ENCODE results near the gene MRC1.

MRC1 gene

DNA sequence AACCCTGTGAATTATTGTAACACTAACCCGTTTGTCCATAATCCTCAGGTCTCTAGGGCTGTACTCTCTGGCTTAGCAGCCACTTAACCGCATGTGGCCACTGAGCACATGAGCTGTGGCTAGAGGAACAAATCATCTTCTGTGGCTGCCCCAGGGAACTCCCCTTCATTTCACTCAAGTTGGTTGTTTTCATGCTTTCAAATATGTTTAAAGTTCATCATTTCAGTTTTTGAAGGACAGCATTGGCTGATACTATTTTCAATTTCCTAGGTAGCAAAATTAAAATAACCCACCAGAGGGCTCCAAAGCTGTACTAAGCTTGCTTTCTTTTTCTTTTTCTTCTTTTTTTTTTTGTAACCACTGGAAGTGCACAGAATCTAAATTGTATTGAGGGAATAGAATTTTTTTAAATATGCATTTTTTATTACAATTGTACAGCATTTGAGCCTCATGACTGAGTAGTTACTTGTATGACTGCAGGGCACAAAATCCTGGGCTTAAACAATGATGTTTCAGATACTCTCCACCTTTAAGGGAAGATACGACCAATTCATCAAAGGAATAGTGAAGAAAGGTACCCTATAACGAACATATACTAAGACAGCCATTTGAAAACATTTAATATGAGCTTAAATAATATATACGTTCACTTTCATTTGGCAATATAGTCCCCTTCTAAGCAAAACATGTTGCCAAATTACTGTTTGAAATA, 38.6 kb downstream of the MRC1 start:
- no peak for DNase-seq (ENCODE audit: low read depth)

DNA sequence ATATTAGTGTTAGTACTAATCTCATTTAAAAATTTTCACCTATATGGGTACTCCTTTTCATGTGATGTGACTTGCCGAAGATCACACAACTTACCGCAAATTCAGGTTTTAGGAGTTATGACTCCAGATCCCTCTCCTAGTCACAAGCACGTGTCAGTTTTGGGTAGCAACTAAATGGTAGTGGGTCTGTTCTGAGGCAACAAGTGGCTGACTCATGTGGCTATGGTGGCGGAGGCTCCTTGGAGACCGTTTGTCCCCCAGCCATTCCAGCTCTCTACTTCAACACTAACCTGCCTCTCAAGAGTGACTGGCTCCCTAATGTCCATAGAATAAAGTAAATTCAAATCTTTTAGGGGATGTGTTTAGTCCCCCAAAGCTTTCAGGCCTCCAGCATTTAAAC, 39.5 kb downstream of the MRC1 start:
- DNase-seq (ENCODE audit: low read depth) = no peak

DNA sequence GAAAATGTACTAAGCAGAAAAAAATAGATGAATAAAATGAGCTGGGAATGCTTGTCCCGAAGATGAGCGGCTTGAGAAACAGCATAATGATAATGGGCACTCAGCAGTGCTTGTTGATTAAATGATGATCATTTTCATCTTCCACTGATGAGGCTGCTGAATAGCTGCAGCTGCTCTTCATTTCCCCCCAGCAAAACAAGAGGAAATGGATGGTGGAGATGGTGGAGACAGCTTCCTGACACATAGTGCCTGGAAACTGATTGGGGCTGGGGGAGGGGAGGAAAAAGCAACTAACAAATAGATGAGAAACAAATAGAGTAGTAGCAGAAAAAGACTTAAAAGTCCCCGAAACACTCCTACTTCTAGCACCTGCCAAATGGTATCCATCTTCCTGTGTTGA, 41.4 kb downstream of the MRC1 start:
- no peak for DNase-seq (ENCODE audit: low read depth)

DNA sequence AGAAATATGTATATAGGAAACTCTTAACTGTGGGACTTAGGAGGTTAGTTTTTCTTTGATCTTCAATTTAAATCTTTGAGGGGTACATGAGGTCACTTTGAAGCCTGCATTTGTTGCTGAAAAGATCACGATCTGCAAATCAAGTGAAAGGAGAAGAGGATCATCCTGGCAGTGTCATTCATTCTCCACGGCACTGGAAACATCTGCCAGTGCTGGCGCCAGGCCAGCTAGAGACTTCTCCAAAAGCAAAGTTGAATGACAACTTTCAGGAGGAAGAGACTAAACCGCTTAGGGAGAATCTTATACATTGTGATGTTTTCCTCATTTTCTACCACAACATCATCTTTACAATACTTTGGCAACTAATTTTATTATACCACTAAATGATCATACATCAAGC, 42.5 kb downstream of the MRC1 start:
- DNase-seq (ENCODE audit: low read depth) = no peak

DNA sequence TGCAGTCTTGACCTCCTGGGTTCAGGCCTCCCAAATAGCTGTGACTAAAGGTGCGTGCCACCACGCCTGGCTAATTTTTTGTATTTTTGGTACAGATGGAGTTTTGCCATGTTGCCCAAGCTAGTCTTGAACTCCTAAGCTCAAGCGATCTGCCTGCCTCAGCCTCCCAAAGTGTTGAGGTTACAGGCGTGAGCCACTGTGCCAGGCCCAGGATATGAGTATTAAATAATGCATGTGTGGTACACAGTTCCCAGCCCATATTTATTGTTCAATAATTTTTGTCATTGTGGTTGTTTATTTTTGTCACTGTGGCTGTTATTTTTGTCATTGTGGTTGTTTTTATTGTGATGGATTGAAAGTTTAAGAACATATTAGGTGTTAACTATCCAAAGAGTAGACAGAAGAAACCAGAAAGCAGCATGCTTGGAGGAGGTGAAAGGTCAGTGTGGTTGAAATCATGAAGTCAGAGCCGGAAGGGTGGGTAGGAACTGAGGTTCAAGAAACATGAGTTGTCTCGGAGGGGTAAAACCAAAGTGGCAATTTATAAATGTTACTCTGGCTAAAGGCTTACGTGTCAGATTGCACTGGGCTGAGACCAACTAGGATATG, 45.0 kb downstream of the MRC1 start:
- no peak for DNase-seq (ENCODE audit: low read depth)

DNA sequence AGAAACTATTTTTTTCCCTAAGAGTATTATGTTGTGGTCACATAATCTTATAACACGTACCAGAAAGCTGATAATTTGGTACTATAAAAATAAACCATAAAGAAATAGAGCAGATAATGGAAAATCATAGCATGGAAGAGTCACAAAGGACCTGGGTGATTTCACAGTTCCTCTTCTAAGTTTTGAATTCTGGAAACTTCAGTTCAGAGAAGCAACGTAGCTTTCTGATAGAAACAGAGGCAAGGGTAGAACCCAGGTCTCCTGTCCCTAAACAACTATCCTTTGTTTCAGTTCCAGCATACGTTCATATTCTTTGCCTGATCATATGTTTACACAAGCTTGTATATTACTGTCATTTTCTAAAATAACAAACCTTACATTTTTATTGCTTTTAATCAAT, 47.9 kb downstream of the MRC1 start:
- DNase-seq (ENCODE audit: low read depth) = no peak

DNA sequence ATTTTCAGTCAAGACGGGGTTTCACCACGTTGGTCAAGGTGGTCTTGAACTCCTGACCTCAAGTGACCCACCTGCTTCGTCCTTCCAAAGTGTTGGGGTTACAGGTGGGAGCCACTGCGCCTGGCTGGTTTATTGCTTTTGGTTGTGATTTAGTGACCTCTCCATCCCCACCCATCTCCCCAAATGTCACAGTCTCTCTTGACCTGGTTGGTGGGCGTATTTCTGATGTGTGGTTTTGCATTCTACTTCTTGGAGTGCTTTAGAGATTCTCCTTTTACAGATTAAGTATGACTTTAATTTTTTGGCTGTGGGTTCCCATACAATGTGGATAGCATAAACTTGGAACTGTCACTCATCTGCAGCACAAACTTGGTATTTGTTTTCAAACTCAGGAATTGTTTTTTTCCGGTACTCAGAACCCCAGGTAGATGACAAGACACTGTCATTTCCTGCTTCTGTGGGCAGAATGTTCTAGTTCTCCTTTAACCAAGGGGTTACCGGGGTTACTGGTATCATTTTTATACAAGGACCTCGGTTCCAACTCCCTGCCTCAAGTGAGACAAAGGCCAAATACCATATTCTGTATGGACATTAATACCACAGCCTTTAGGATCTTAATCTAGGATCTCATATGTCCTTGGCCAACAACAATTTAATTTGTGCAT, 50.5 kb downstream of the MRC1 start:
- no peak for DNase-seq (ENCODE audit: low read depth)

DNA sequence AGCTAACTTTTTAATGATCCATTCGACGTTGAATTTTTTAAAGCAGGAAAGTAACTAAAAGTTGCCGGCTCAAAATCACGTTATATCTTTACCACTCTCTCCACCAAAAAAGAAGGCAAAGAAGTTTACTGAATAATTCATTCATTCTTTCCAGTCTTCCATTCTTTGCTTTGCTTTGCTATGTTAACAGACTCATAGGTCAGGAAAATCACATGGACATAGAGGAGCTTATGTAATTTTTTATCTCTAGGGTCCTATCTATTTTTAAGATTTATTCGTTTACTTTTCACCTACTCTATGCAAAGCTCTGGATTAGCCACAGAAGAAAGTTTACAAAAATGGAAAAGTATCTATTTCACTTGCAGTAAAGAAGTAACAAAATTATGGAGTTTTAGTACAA, 52.6 kb downstream of the MRC1 start:
- DNase-seq (ENCODE audit: low read depth) = no peak

DNA sequence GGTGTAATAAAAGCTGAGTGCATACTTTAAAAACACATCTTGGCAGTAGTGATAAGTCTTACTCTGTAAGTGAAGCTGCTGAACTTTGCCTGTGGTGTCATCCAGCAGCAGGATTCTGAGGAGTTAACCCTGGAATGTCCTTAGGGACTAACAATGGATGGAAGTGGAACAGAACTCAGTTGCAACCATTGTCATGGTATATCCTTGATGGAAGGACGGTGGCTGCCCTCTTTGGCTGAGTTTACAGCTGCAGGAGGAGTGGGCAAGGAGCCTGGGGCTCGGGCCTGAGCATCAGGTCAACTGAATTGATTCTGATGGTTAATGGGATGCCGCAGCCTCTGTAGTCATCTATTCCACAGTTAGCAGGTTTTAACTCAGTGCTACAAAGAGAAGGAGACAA, 56.2 kb downstream of the MRC1 start:
- no peak for DNase-seq (ENCODE audit: low read depth)

DNA sequence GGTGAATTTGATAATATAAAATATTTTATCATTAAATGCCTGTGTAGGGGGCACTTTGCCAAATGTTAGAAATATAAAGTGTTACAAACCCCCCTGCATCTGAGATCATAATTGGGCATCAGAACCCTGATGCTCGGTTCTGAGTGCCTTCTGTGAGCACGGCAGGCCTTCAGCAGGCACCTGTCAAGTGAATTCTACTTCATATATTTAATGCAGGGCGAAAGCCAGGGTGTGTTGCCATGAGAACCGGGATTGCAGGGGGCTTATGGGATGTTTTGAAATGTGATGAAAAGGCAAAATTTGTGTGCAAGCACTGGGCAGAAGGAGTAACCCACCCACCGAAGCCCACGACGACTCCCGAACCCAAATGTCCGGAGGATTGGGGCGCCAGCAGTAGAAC, 57.2 kb downstream of the MRC1 start:
- no peak for DNase-seq (ENCODE audit: low read depth)

DNA sequence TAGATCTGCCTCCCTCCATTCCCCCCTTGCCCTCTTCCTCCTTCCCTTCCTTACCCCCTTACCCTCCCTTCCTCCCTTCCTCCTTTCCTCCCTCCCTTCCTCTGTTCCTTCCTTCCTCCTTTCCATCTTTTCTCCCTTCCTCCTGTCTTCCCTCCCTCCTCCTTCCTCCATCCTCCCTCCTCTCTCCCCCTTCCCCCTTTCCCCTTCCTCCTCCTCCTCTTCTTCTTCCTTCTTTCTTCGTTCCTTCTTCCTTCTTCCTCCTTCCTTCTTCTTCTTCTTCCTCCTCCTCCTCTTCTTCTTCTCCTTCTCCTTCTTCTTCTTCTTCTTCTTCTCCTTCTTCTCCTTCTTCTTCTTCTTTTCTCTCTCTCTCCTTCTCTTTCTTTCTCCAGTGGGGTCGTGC, 57.9 kb downstream of the MRC1 start:
- no peak for DNase-seq (ENCODE audit: low read depth)

DNA sequence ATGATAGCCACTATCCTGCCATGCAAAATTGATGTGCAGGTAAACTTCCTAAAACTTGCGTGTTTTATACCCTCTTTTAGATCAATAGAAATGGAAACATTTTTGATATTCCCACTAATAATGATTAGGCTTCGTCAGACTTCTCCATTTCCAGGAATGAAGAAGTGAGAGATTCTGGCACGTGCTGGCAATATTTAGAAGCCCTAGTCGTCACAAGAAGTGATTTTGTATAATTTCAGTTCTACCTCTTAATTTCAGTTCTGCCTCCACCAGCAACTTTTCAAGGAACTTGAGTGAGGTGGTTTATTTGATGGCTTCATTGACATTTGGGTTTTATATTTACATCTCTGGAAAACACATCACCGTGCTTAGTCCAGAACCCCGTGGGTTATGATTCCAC, 61.9 kb downstream of the MRC1 start:
- DNase-seq (ENCODE audit: low read depth) = no peak

DNA sequence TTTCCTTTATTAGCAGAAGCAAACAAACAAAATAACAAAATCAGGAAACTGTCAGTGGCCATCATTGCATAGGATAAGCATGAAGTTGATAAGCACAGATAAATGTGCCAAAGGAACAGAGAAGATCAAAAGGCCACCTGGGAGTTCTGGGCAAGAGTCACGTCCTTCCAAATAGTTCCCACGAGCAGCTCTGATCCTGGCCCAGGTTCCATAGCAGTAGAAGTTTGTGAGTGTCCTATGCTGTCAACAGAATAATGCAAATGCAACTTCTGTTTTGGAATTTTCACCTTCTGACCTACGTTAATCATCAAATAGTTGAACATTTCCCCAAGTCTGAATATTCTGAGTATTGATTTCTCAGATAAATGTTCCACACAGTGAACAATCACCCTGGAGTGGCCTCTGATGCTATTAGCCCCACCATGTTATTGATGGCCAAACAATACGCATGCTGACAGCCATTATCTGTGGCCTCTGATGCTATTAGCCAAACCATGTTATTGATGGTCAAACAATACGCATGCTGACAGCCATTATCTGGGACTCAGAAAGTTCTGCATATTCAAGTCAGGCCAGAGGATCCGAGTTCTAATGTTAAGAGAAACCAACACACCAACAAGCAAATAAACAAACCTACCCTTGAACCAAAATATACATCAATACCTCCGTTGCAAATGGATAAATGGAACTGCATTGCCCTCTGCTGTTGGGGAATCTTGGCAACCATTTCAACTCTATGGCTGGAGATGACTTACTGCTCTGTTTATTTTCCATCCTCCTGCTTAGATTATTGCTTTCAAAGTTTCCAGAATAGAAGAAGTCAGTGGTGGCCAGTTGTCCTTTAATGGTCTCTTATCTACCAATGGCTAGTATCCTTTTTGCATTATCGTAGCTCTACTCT, 63.3 kb downstream of the MRC1 start:
- DNase-seq (ENCODE audit: low read depth) = no peak

DNA sequence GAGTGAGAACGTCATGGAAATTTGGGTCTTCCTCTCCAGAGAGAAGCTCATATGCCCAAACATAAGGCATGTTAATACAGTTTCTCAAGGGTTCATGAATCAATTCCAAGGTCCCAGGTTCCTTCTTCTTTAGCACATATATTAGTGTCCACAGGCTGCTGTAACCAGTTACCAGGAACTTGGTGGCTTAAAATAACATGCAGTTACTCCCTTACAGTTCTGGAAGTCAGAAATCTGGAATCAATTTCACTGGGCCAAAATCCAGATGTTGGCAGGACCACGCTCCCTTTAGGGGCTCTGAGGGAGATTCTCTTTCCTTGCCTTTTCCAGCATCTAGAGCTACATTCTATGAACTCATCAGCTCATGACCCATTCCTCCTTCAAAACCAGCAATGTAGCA, 64.8 kb downstream of the MRC1 start:
- DNase-seq (ENCODE audit: low read depth) = no peak

DNA sequence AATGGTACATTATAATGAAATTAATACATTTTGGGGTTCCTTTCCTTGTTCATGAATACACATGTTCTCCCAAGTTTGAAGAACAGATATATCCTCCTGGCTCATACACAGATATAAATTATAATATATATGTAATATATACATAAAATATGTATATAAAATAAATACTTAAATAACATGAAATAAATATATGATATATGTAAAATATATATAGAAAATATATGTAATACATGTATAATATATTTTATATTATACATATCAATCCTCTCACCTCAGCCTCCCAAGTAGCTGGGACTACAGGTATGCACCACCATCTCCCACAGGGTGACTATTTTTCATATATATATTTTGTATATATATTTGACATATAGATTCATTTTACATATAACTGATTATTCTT, 68.0 kb downstream of the MRC1 start:
- DNase-seq (ENCODE audit: low read depth) = no peak

DNA sequence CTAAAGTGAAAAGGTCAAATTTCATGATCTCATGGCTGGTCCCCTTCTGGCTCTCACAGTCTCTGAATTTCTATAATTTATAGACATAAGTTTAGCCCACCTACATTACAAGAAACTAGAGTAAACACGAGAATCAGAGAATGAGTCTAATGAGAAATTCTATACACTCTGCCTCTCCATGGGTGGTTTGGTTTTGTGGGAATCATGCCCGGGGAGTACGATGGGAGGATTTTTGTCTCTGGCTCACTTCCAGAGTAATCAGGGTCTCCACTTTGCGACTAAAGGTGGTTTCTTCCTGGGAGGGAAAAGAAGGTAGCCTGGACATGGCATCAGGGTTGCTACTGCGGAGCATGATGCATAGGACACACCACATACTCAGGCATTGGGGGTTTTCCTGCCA, 69.7 kb downstream of the MRC1 start:
- no peak for DNase-seq (ENCODE audit: low read depth)

DNA sequence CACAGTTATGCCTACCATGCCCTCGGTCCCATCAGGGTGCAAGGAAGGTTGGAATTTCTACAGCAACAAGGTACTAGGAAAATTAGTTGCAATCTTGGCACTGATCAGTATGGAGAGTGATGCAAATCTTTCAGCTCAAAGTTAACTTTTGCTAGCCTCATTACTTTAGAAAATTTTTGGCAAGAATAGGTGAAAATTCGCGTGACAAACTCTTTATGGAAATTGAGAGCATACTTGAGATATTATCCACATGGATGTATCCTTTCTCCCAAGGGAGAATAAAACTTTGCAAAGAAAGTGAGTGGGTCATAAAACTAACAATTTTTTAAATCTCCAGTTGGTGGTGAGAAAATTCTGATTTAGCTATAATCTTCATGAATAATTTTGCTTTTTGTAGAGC, 71.5 kb downstream of the MRC1 start:
- DNase-seq (ENCODE audit: low read depth) = no peak

DNA sequence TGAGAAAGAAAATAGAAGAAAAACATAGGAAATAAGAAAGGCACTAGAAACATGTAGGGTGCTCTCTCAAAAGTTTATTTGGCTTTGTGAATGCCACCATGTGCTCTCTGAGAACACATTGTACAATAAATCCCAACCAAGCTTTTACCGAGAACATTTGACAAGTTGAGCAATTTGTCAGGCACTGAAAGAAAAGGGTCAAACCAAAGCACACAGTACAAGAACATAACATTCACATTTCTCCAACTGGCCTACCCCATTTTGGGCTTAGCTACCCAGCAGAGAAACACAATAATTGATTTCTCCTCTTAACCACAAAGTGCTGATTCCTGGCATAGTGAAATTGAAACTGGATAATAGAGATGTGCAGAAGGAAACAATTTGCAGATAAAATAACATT, 73.4 kb downstream of the MRC1 start:
- DNase-seq (ENCODE audit: low read depth) = no peak

DNA sequence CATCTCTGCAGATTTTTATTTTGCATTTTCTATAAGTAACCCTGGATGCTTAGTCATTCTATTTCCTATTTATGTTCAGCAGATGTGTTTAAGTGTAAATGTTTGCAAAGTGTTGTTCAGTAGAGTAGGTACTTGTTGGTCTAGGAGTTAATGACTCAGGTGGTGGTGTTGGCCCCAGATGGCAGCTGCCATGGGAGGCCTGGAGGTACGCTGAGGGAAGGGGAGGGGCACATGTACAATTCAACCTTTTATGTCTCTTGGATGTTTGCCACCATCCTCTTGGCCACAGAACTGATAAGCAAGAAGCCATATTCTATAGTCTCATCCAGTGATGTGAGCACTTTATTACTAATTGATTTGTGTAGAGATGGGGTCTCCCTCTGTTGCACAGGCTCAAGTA, 74.5 kb downstream of the MRC1 start:
- no peak for DNase-seq (ENCODE audit: low read depth)

DNA sequence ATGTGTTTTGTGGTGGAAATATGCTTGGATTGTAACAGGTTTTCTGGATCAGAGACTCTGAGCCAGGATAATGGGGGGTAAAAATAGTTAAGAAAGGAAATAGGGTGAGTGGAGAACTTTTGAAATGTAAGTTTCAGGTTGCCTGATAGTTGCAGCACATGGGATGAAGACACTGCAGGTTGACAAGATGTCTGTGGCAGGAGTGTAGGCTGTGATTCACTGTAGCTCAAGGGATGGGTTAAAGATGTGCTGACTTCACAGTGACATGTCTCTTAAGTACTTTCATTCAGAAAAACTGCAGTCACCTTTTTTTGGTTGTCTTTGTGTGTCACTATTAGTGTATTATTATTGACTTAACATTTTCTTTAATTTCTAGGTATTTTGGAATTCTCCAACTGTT, 79.0 kb downstream of the MRC1 start:
- DNase-seq (ENCODE audit: low read depth) = no peak

DNA sequence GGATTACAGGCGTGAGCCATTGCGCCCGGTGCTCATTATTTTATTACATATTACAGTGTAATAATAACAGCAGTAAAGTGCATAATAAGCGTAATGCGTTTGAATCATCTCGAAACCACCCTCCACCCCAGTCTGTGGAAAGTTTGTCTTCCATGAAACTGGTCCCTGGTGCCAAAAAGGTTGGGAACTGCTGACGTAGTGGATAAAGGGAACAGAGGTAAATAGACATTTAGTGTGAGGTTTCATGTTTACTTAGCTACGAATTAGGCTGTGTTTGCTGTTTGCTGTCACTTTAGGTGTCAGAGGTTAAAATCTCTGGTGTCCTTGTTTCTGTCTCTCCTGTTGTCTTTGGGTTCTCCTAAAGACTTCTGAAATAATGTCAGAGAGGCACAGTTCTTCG, 82.3 kb downstream of the MRC1 start:
- DNase-seq (ENCODE audit: low read depth) = no peak

DNA sequence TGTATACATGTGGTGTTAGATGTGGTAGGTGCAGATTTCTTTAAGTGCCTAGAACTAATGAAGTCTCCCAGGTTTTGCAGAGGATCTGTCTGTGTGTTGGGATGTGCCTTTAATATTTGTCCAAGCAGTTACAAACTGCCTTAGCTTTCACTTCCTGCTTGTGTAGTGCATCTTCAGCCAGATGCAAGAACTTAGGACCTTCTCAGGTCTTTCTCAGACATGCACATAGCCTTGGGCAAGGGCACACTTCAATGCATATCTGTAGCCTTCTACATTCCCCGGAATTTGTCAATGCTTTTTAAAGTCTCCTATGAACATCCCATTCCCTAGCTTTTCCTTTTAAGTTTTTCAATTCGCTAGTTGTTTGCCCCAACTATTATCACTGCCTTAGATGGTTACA, 95.4 kb downstream of the MRC1 start:
- DNase-seq (ENCODE audit: low read depth) = no peak

DNA sequence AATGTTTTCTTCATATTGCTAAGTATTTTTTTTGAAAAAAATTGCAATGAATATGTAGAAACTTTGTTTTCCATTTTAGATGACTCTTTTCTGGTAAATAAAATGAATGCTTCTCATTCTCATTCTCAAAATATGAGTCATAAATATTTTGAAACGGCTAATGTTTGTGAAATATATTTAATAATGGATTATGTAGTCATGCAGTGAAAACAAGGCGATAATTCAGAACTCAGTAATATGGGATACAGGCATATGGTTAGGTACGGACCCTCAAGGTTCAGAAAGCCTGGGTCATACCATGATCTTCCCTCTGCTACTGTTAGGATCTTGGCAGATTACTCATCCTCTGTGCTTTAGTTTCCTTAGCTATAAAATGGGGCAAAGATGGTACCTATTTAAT, 96.3 kb downstream of the MRC1 start:
- no peak for DNase-seq (ENCODE audit: low read depth)

All from non-pigmented ciliary epithelial cell (primary cell).